HG03565 (cell line): ENCODE results near the gene RICTOR.

Source experiments
- ATAC-seq: cut with Tn5 transposase; IDR thresholded peaks from one replicate; pipeline ENCODE4 v1.9.1; 2021; ENCODE audit warnings: mild to moderate bottlenecking, moderate library complexity; ENCODE audit not compliant: unreplicated experiment

Gene RICTOR

GRCh38 chr5:38891563-38891962, 182.6 kb downstream of the RICTOR start:
- no peak for ATAC-seq

GRCh38 chr5:38889424-38889823, 184.8 kb downstream of the RICTOR start:
- no peak for ATAC-seq

GRCh38 chr5:38888041-38888440, 186.2 kb downstream of the RICTOR start:
- no peak for ATAC-seq
